CD4-positive, alpha-beta T cell (primary cell): Measurements from ENCODE around the gene MFAP1. TPM values are rescaled to one million over a fixed set of nuclear protein-coding genes. Genes with fewer than 3 reads are reported as not detected.

ENCODE experiments used
- ATAC-seq: fragments of 200-7000 bp; cut with Tn5 transposase; one replicate; pipeline ENCODE4 v1.10.0; 2022; ENCODE audit warnings: mild to moderate bottlenecking; ENCODE audit not compliant: poor library complexity
- CTCF ChIA-PET: fragments of 350-600 bp; sonication (Branson Sonifier 250); formaldehyde crosslinking; loops from one replicate; lab custom pipeline; 2021; ENCODE audit warnings: antibody characterized with exemption, inconsistent platforms; lab: Charles Lee
- POLR2A ChIA-PET: fragments of 350-600 bp; sonication (Branson Sonifier 250); formaldehyde crosslinking; loops from one replicate; lab custom pipeline; 2021; ENCODE audit warnings: antibody characterized with exemption, inconsistent platforms; lab: Charles Lee
- DNase-seq, 14 experiments: peaks; one replicate each; pipeline ENCODE4 v3.0.0-alpha.2; 2013 to 2020; ENCODE audit warnings: mixed read lengths in 2 of 14
- H3K27ac ChIP-seq, 2 donors: one replicate each; pipeline versions ENCODE4 v1.5.1 to v1.7.0; 2013; ENCODE audit warnings: low read length in 2 of 2, low read depth in 1 of 2, mild to moderate bottlenecking in 1 of 2
- H3K27me3 ChIP-seq, 2 experiments: 1 replicate in 1 of 2; 2 replicates in 1 of 2; pipeline versions ENCODE4 v1.6.1 to v1.7.0; 2013; ENCODE audit warnings: low read length in 2 of 2, control low read depth in 1 of 2, mild to moderate bottlenecking in 1 of 2, moderate library complexity in 1 of 2; ENCODE audit not compliant: insufficient read depth in 2 of 2, control insufficient read depth in 1 of 2
- H3K36me3 ChIP-seq: one replicate; pipeline ENCODE4 v1.6.1; 2013; ENCODE audit warnings: low read length, control low read depth; ENCODE audit not compliant: insufficient read depth
- H3K4me1 ChIP-seq: one replicate; pipeline ENCODE4 v1.6.1; 2013; ENCODE audit warnings: low read length, control low read depth; ENCODE audit not compliant: insufficient read depth
- H3K4me3 ChIP-seq: one replicate; pipeline ENCODE4 v1.5.1; 2013; ENCODE audit warnings: mild to moderate bottlenecking, low read length, moderate library complexity
- H3K9me3 ChIP-seq, 2 experiments: 1 replicate in 1 of 2; 2 replicates in 1 of 2; pipeline versions ENCODE4 v1.6.1 to v1.7.0; 2013; ENCODE audit warnings: low read length in 2 of 2, mild to moderate bottlenecking in 2 of 2, control low read depth in 1 of 2, moderate library complexity in 1 of 2; ENCODE audit not compliant: control insufficient read depth in 1 of 2, insufficient read depth in 1 of 2
- H3K27ac Mint-ChIP-seq: one replicate; pipeline ENCODE4 v1.8.0; 2020; ENCODE audit warnings: mixed read lengths
- H3K27me3 Mint-ChIP-seq: one replicate; pipeline ENCODE4 v1.8.0; 2021; ENCODE audit warnings: mixed read lengths
- H3K36me3 Mint-ChIP-seq: one replicate; pipeline ENCODE4 v1.8.0; 2021; ENCODE audit warnings: low read depth, mixed read lengths
- H3K4me1 Mint-ChIP-seq: one replicate; pipeline ENCODE4 v1.8.0; 2021; ENCODE audit warnings: low read depth, mixed read lengths
- H3K4me3 Mint-ChIP-seq: one replicate; pipeline ENCODE4 v1.8.0; 2020; ENCODE audit warnings: mild to moderate bottlenecking, mixed read lengths
- H3K9me3 Mint-ChIP-seq: one replicate; pipeline ENCODE4 v1.8.0; 2020; ENCODE audit warnings: mixed read lengths
- intact Hi-C, 2 experiments: fragments of 100-400 bp; cut with DNase I in 1 of 2; cut with micrococcal nuclease in 1 of 2; formaldehyde crosslinking; loops; one replicate each; pipeline versions ENCODE4 v1.15.1 to v1.9.0; 2023 to 2025; cut with DNase I, micrococcal nuclease
- polyA plus RNA-seq, 2 donors: library from polyadenylated mRNA; unstranded; fragments of 120-200 nt; gene quantifications; one replicate each; pipeline ENCODE4 v1.2.1, GENCODE V29; 2013
- total RNA-seq, 174 experiments: library from RNA in 2 of 174; stranded (reverse) in 2 of 174; gene quantifications; one replicate each; pipeline ENCODE4 v1.2.3 and lab custom pipeline; 2021 to 2026
- TF ChIP-seq, protein P1 (sequence below): fragments of 200-600 bp; IDR thresholded peaks from one replicate; pipeline ENCODE4 v1.8.0; 2022; ENCODE audit warnings: antibody characterized with exemption, mild to moderate bottlenecking

Gene MFAP1, protein sequence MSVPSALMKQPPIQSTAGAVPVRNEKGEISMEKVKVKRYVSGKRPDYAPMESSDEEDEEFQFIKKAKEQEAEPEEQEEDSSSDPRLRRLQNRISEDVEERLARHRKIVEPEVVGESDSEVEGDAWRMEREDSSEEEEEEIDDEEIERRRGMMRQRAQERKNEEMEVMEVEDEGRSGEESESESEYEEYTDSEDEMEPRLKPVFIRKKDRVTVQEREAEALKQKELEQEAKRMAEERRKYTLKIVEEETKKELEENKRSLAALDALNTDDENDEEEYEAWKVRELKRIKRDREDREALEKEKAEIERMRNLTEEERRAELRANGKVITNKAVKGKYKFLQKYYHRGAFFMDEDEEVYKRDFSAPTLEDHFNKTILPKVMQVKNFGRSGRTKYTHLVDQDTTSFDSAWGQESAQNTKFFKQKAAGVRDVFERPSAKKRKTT
- total RNA-seq: 10 to 100 TPM in 1 of 2 experiments, 1 to 10 TPM in 1; 9.4 to 10.6 TPM
- 12.5 TPM for polyA plus RNA-seq (2013, experiment 1 of 2)
- 14.0 TPM for polyA plus RNA-seq (2013, experiment 2 of 2)
- 15.1 to 100 (median 39.9) reads per million in 172 experiments for total RNA-seq (lab: John Stamatoyannopoulos, UW)

DNA sequence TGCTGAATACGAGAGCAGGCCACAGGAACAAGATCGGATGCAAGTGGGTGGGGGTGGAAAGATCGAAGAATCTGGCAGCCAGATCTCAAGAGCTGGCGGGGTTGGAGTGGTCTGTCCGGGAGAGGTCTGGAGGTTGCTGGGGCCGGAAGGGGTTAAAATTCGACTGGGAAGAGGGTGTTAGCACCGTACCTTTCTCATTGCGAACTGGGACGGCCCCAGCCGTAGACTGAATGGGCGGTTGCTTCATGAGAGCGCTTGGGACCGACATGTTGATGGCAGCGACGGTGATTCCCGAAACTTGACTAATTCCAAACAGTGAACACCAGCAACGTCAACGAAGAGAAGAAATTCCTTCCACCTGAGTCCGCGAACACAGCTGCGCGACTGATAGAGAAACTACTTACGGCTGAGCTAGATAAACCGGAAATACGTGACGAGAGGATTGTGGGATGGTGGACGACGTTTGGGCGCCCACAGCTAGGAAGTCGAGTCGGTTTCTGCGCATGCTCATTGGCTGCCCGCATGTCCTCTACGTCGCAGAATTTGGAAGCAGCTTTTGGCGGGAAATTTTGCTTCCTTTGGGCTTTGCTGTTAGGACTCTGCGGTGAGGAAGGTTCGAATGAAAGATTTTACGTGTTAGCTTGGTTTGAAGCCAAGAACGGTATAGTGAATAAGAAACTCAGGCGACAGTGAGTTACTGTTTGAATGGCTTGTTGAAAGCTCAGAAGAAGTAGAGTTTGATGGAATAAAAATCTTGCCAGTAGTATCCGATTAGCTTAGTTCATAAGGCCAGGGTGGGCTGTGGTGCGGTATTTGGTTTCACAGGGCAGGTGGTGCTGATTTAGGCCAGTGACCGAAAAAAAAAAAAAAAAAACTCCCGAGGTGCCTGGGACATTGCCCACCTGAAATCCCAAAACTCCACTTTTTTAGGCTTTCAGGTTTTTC lies at the start of gene MFAP1:
Gene MFAP1, minus strand, starts transcription at position 389 of the 945 bp plus-strand sequence. Its CDS starts 121 bp downstream, at position 268.
- Histone ChIP-seq H3K27me3 (no peaks in the 10 kb centered on the region), H3K36me3 (peaks cover 4% of the 10 kb centered on the region), H3K4me3 (peak within 1 kb of the TSS; percentile 86), H3K27ac (peak within 1 kb of the TSS; percentile 90 to 94), H3K9me3 (no peaks in the 10 kb centered on the region), H3K4me1 (peaks cover 65% of the 10 kb centered on the region)
- ChIA-PET POLR2A (interaction anchor here (0.6 to 4.2 kb wide), 22 partner anchors 8 to 1762 kb away, joined by 3 to 74 read pairs (median 4); partner anchors contain the start of genes BLOC1S6, CTDSPL2, EIF3J and ELL3), CTCF (interaction anchor here (0.9 to 1.1 kb wide), 3 partner anchors 11 to 902 kb away, joined by 3 read pairs; no protein-coding TSS in a partner anchor)
- peak within 1 kb of the TSS; percentile 99 for H3K4me3 Mint-ChIP-seq
- DNase-seq: peak; percentile 79 to 99 (median 88)
- peak within 1 kb of the TSS; percentile 97 for H3K27ac Mint-ChIP-seq
- no peaks in the 10 kb centered on the region for H3K27me3 Mint-ChIP-seq
- TF ChIP-seq, protein P1, sequence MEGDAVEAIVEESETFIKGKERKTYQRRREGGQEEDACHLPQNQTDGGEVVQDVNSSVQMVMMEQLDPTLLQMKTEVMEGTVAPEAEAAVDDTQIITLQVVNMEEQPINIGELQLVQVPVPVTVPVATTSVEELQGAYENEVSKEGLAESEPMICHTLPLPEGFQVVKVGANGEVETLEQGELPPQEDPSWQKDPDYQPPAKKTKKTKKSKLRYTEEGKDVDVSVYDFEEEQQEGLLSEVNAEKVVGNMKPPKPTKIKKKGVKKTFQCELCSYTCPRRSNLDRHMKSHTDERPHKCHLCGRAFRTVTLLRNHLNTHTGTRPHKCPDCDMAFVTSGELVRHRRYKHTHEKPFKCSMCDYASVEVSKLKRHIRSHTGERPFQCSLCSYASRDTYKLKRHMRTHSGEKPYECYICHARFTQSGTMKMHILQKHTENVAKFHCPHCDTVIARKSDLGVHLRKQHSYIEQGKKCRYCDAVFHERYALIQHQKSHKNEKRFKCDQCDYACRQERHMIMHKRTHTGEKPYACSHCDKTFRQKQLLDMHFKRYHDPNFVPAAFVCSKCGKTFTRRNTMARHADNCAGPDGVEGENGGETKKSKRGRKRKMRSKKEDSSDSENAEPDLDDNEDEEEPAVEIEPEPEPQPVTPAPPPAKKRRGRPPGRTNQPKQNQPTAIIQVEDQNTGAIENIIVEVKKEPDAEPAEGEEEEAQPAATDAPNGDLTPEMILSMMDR: no peak
- ATAC-seq: peak; percentile 93
- H3K4me1 Mint-ChIP-seq: peaks cover 62% of the 10 kb centered on the region
- no peaks in the 10 kb centered on the region for H3K9me3 Mint-ChIP-seq
- intact Hi-C loops: loop anchor here (2.0 to 10.0 kb wide), 6 partner anchors 24 to 900 kb away; partner anchors contain the start of genes SERF2 (in 2 of the 2), CTDSPL2 (in 1 of the 2), ELL3 (in 1 of the 2) and GOLM2 (in 1 of the 2)
- peaks cover 20% of the 10 kb centered on the region for H3K36me3 Mint-ChIP-seq

DNA sequence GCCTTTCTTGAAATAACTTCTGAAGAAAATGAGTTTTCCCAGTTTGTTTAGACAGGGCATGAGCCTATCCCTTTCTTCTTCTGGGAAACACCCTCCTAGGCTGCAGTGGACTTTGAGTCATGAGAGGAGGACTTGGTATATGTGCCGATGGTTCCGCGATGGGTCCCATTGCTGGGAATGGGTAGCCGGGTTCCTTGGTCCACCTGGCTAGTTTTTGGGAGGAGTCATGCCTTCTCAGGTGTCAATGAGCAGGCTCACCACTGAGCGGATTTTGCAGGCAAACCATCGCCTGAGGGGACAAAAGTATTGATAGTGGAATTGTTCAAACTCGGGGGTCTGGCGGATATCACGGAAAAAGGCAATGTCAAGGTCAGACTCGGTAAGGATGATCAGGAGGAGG lies 49.2 kb upstream of the MFAP1 start:
- CTCF ChIA-PET: no interaction called here
- H3K36me3 ChIP-seq: peaks cover 4% of the 10 kb centered on the region
- TF ChIP-seq, protein P1: no peak
- intact Hi-C loops: loop anchor here in 1 of 2 experiments (10.0 kb wide), 1 partner anchor 631 kb away; no protein-coding TSS in a partner anchor
- Mint-ChIP-seq H3K9me3 (no peaks in the 10 kb centered on the region), H3K27ac (no peak overlapping the region), H3K27me3 (no peaks in the 10 kb centered on the region), H3K36me3 (peaks cover 9% of the 10 kb centered on the region), H3K4me1 (no peaks in the 10 kb centered on the region), H3K4me3 (no peak overlapping the region)
- POLR2A ChIA-PET: no interaction called here
- H3K9me3 ChIP-seq: no peaks in the 10 kb centered on the region
- no peak for DNase-seq
- no peaks in the 10 kb centered on the region for H3K27me3 ChIP-seq
- H3K27ac ChIP-seq: no peak overlapping the region
- no peak for ATAC-seq
- H3K4me1 ChIP-seq: no peaks in the 10 kb centered on the region
- no peak overlapping the region for H3K4me3 ChIP-seq
